Measurements from ENCODE around the gene C11orf86. TPM values are rescaled to one million over a fixed set of nuclear protein-coding genes. Genes with fewer than 3 reads are reported as not detected.

Gene C11orf86
- total RNA-seq, 1 experiment from 2014 or later, result 0.28 TPM

Small RNA genes lying within 50 kb of the gene (microRNA-seq; reads per million reads assigned to microRNA genes)
- gene MIR3163 (ENCODE audit: unreplicated experiment), result not detected

Other genes starting within 250 kb of the C11orf86 start
- 7.3 TPM for gene SPTBN2, start 246.1 kb upstream of the C11orf86 start, total RNA-seq (2021; ENCODE audit: unreplicated experiment)
- gene RCE1, start 131.9 kb upstream of the C11orf86 start, total RNA-seq (2021; ENCODE audit: unreplicated experiment), result 43.7 TPM
- 56.7 TPM for gene LRFN4, start 118.2 kb upstream of the C11orf86 start, total RNA-seq (2021; ENCODE audit: unreplicated experiment)
- 12.8 TPM for gene PC, start 16.9 kb upstream of the C11orf86 start, total RNA-seq (2021; ENCODE audit: unreplicated experiment)
- 0.62 TPM for gene SYT12, start 47.8 kb downstream of the C11orf86 start, total RNA-seq (2021; ENCODE audit: unreplicated experiment)
- 33.5 TPM for gene RHOD, start 81.5 kb downstream of the C11orf86 start, total RNA-seq (2021; ENCODE audit: unreplicated experiment)
- 112 TPM for gene KDM2A, start 144.0 kb downstream of the C11orf86 start, total RNA-seq (2021; ENCODE audit: unreplicated experiment)